ENCODE results near the gene SNX27. TPM values are rescaled to one million over a fixed set of nuclear protein-coding genes. Genes with fewer than 3 reads are reported as not detected.
"Not testable (repeated sequence)": the region's sequence is repeated elsewhere in the genome, so short reads cannot be mapped to it uniquely, and the experiment has no call there.

Gene SNX27
- total RNA-seq, 2 donors from 2014 or later: 40.1 to 41.9 TPM

DNA sequence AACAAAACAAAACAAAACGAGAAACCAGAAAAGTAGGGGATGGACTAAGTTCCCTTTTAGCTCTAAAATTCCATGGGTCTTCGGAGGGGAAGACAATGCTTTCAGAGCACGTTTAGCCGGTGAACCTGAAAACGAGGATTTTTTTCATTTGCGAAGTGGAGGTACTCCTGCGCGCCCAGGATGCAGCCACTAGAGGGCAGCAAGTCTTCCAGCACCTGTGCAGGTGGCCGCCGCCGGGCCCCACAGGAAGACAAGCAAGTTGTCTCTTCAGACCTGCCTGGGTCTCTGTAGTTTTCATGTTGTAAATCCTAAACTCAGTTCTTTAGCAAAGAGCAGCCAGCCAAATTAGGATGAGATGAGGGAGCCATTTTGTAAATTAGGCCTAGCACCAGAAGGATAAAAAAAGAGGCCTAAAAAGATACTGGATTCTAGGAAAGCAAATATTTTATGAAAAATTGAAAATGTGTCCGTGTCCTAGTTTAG, 17.7 kb upstream of the SNX27 start:
- peak; percentile 90 for DNase-seq (ENCODE audit: low spot score)
- intact Hi-C loops (cut with DNase I): loop anchor here in 1 of 2 donors (5.0 kb wide), 1 partner anchor 143 kb away; no protein-coding TSS in a partner anchor

- intact Hi-C loops (cut with DNase I): no loop called here
- no peak for DNase-seq (ENCODE audit: low spot score)
These were observed 15.5 kb upstream of the SNX27 start for GRCh38 chr1:151596166-151596953.

- intact Hi-C loops (cut with DNase I): not testable (repeated sequence)
These were observed 9.3 kb upstream of the SNX27 start for GRCh38 chr1:151602550-151602949.

DNA sequence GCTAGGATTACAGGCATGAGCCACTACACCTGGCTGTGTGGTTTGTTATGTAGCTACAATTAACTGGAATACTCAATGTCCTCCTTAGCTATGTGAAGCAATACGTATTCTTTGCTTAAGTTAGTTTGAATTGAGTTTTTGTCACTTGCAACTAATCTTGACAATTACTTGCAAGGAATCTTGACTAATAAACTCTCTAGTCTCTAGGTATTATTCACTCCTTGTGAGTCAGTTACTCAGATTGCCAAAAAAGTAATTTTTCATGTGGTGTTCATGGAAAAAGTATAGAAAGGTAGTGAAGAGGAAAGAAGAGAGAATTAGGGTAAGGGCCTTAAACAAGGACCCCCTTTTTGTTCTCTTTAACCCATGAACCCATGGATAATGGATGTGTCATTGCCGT, 7.6 kb upstream of the SNX27 start:
- no peak for DNase-seq (ENCODE audit: low spot score)
- intact Hi-C loops (cut with DNase I): no loop called here

More at GRCh38 chr1:151602550-151602949, 9.3 kb upstream of the SNX27 start:
- DNase-seq (ENCODE audit: low spot score): not testable (repeated sequence)

GRCh38 chr1:151606384-151606783, 5.5 kb upstream of the SNX27 start:
- no peak for DNase-seq (ENCODE audit: low spot score)
- intact Hi-C loops (cut with DNase I): no loop called here

DNA sequence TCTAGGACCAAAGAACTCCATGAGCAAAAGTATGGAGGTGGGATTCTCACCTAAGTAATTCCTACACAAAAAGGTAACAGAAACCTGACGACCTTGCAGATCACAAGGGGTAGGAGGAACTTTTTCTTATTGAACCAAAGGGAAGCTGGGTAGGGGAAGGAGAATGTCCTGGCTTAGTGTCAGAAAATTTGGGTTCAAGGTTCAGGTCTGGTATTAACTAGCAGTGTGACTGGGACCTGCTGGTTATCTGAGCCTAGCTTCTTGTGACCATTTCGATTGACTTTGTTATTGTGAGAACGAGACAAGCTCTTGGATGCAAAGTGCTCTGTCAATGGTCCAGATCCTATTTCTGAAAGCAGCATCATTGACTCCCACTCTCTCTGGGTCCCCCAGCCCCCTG, 5.0 kb upstream of the SNX27 start:
- no peak for DNase-seq (ENCODE audit: low spot score)
- intact Hi-C loops (cut with DNase I): no loop called here

- intact Hi-C loops (cut with DNase I): loop anchor here (10.0 kb wide), 2 partner anchors 65 to 125 kb away; no protein-coding TSS in a partner anchor
- no peak for DNase-seq (ENCODE audit: low spot score)
These were observed 1.7 kb upstream of the SNX27 start for GRCh38 chr1:151610142-151610541.

- intact Hi-C loops (cut with DNase I): loop anchor here (10.0 kb wide), 2 partner anchors 63 to 123 kb away; no protein-coding TSS in a partner anchor
- DNase-seq (ENCODE audit: low spot score): no peak
These were observed 511 bp upstream of the SNX27 start for GRCh38 chr1:151611288-151611790.

GRCh38 chr1:151612501-151613281, 841 bp downstream of the SNX27 start:
- DNase-seq (ENCODE audit: low spot score): peak; percentile 85
- intact Hi-C loops (cut with DNase I): loop anchor here (10.0 kb wide), 2 partner anchors 62 to 122 kb away; no protein-coding TSS in a partner anchor

DNA sequence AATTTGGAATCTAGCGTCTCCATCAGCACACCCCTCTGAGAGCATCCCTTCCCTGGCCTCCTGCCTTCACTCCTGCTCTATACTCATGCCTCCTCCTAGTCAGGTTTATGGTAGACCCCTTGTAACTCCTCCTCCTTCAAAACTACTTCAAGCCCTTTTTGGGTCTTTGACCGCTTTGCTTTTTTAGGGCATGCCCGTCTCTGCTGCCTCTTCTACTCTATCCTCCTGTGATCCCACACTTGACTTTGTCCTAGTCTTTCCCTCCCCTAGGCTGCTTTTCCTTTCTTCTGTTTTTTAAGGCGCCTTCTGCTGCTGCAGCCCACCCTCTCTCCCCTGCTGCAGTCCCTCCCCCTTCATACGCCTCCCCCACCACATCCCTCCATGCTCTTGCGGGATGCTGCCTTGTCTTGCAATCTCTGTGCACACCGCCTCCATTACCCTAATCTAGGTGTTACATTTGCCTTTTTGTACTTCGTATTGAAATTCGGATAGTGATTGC, 1.5 kb downstream of the SNX27 start:
- no peak for DNase-seq (ENCODE audit: low spot score)
- intact Hi-C loops (cut with DNase I): loop anchor here (10.0 kb wide), 2 partner anchors 61 to 121 kb away; no protein-coding TSS in a partner anchor

DNA sequence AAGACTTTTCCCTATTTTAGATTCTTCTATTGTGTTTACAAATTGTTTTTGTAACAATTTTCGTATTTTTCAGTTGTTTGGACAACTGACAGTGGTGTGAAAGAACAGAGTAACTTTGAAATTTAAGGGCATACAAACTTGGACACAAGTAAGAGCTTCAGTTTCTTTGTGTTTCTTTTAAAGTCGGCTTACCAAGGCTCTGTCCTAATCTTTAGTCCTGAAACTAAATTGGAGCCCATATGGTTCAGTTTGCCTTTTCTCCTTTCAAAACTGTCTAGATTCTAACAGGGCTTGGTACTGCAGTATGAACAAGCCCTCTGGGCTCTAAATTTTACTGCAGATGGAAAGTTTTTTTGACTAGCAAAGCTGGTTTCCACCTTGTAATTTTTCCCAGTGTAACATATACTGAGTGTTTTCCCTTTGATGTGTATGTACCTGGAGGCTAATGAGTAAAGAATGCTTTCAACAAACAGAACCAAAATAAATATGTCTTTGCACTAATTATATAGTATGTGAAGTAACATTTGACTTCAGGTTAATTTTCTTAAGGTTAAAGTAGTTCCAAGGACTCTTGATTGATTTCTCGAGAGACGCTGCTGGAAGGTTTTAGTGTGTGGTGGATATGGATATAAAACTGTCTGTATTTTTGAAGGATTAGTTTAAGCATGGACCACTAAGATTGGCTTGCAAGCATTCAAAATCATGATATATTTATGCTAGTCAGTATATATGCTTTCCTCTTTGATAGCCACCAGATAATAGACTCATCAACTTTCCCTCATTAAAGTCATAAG, 4.1 kb downstream of the SNX27 start:
- no peak for DNase-seq (ENCODE audit: low spot score)
- intact Hi-C loops (cut with DNase I): loop anchor here (10.0 kb wide), 2 partner anchors 59 to 119 kb away; no protein-coding TSS in a partner anchor

GRCh38 chr1:151616505-151616849, 4.6 kb downstream of the SNX27 start:
- intact Hi-C loops (cut with DNase I): loop anchor here (10.0 kb wide), 2 partner anchors 58 to 118 kb away; no protein-coding TSS in a partner anchor
- no peak for DNase-seq (ENCODE audit: low spot score)

GRCh38 chr1:151618003-151618402, 6.2 kb downstream of the SNX27 start:
- DNase-seq (ENCODE audit: low spot score): no peak
- intact Hi-C loops (cut with DNase I): loop anchor here (10.0 kb wide), 2 partner anchors 57 to 117 kb away; no protein-coding TSS in a partner anchor

DNA sequence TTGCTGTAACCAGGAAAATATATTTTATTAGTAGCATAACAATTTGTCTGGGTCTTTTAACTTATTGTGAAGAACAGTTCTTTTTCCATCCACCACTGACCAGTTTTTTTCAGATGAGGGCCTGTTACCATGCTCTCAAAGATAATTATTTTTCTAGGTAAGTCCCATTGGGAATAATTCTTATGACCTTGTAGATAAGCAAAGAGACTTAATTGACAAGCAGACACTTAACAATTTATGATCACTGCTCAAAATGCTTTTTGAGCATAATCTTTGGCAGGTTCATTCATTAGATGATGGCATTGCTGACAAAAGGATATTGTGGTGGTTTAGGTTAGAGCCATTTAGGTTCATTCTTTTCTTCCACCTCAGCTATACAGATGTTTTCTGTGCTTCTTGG, 6.6 kb downstream of the SNX27 start:
- no peak for DNase-seq (ENCODE audit: low spot score)
- intact Hi-C loops (cut with DNase I): loop anchor here (10.0 kb wide), 2 partner anchors 56 to 116 kb away; no protein-coding TSS in a partner anchor

- DNase-seq (ENCODE audit: low spot score): not testable (repeated sequence)
- intact Hi-C loops (cut with DNase I): loop anchor here (10.0 kb wide), 2 partner anchors 56 to 116 kb away; no protein-coding TSS in a partner anchor
These were observed 7.1 kb downstream of the SNX27 start for GRCh38 chr1:151618996-151619395.

- intact Hi-C loops (cut with DNase I): loop anchor here (10.0 kb wide), 2 partner anchors 55 to 115 kb away; no protein-coding TSS in a partner anchor
These were observed 7.7 kb downstream of the SNX27 start for GRCh38 chr1:151619489-151620093.

GRCh38 chr1:151620286-151620685, 8.4 kb downstream of the SNX27 start:
- DNase-seq (ENCODE audit: low spot score): no peak
- intact Hi-C loops (cut with DNase I): no loop called here

More at GRCh38 chr1:151619489-151620093, 7.7 kb downstream of the SNX27 start:
- no peak for DNase-seq (ENCODE audit: low spot score)

DNA sequence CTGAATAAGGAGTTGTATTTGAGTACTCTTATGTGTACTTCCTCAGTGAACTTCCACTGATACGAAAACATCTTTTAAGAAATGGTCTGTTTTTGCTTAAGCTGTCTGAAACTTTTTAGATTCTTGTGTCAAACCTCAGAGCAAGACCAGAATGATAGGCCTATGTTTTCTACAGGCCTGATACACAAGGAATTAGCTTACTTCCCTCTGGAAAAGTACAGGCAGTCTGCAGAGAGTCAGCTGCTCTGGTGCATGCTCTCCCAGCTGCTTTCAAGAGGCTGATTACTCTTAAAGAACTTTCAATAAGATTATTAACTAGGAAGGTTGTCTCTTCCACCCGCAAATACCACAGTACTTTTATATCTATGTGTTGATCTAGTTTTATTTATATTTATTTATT, 9.5 kb downstream of the SNX27 start:
- no peak for DNase-seq (ENCODE audit: low spot score)
- intact Hi-C loops (cut with DNase I): no loop called here
